GM12891 (cell line): Measurements from ENCODE around the gene HS6ST2.

ENCODE experiments used
- DNase-seq: peaks from one replicate; pipeline ENCODE4 v3.0.0; 2011; ENCODE audit warnings: low spot score; ENCODE audit not compliant: insufficient read length
- FAIRE-seq: peaks from 2 replicates; lab custom pipeline; 2011; peaks lifted over from hg19 to GRCh38; lab: Jason Lieb, UNC
- PAX5 ChIP-seq: IDR thresholded peaks from 2 replicates; pipeline ENCODE4 v1.6.1; 2011; ENCODE audit warnings: low read length, moderate library complexity, mild to moderate bottlenecking; ENCODE audit not compliant: insufficient read depth, severe bottlenecking
- POLR2A ChIP-seq: IDR thresholded peaks from 2 replicates; pipeline ENCODE4 v1.6.1; 2011; ENCODE audit warnings: low read depth, low read length, control low read depth
- POLR2AphosphoS5 ChIP-seq: IDR thresholded peaks from 2 replicates; pipeline ENCODE4 v1.6.1; 2011; ENCODE audit warnings: low read depth, low read length, control low read depth
- POU2F2 ChIP-seq: IDR thresholded peaks from 2 replicates; pipeline ENCODE4 v1.6.1; 2011; ENCODE audit warnings: low read depth, mild to moderate bottlenecking, control low read depth, low read length, moderate library complexity
- SPI1 ChIP-seq: IDR thresholded peaks from 2 replicates; pipeline ENCODE4 v1.6.1; 2011; ENCODE audit warnings: low read depth, low read length, control low read depth
- TAF1 ChIP-seq: IDR thresholded peaks from 2 replicates; pipeline ENCODE4 v1.6.1; 2011; ENCODE audit warnings: low read depth, low read length, control low read depth

Gene HS6ST2

GRCh38 chrX:132749406-132749805, 209.0 kb downstream of the HS6ST2 start:
- FAIRE-seq, result no peak

GRCh38 chrX:132748909-132749308, 209.5 kb downstream of the HS6ST2 start:
- TF ChIP-seq TAF1, result no peak
- no peak for TF ChIP-seq PAX5
- TF ChIP-seq POU2F2, result no peak
- no peak for TF ChIP-seq POLR2A
- TF ChIP-seq POLR2AphosphoS5, result no peak
- TF ChIP-seq SPI1, result no peak
- FAIRE-seq, result no peak
- no peak for DNase-seq

More at GRCh38 chrX:132749406-132749805, 209.0 kb downstream of the HS6ST2 start:
- TF ChIP-seq PAX5 (no peak), POU2F2 (no peak), POLR2AphosphoS5 (no peak), TAF1 (no peak), POLR2A (no peak), SPI1 (no peak)
- DNase-seq, result no peak

GRCh38 chrX:132748268-132748667, 210.2 kb downstream of the HS6ST2 start:
- TF ChIP-seq PAX5 (no peak), POLR2AphosphoS5 (no peak), POU2F2 (no peak), SPI1 (no peak), POLR2A (no peak), TAF1 (no peak)
- no peak for DNase-seq
- no peak for FAIRE-seq

- TF ChIP-seq PAX5, result no peak
- no peak for TF ChIP-seq POLR2A
- no peak for TF ChIP-seq POU2F2
- no peak for TF ChIP-seq POLR2AphosphoS5
- no peak for TF ChIP-seq SPI1
- TF ChIP-seq TAF1, result no peak
- no peak for FAIRE-seq
- no peak for DNase-seq
These were observed 212.8 kb downstream of the HS6ST2 start for GRCh38 chrX:132745593-132745992.

- FAIRE-seq (no peak), DNase-seq (no peak)
- TF ChIP-seq POLR2AphosphoS5 (no peak), POLR2A (no peak), POU2F2 (no peak), SPI1 (no peak), PAX5 (no peak), TAF1 (no peak)
These were observed 214.0 kb downstream of the HS6ST2 start for GRCh38 chrX:132744470-132744869.

GRCh38 chrX:132743086-132743485, 215.3 kb downstream of the HS6ST2 start:
- no peak for FAIRE-seq
- no peak for DNase-seq
- no peak for TF ChIP-seq SPI1

- FAIRE-seq (no peak), DNase-seq (no peak)
- TF ChIP-seq PAX5 (no peak), POLR2A (no peak), POU2F2 (no peak), POLR2AphosphoS5 (no peak), TAF1 (no peak), SPI1 (no peak)
These were observed 216.2 kb downstream of the HS6ST2 start for GRCh38 chrX:132742246-132742645.

- DNase-seq (no peak), FAIRE-seq (no peak)
- no peak for TF ChIP-seq POLR2A
- no peak for TF ChIP-seq TAF1
- no peak for TF ChIP-seq PAX5
These were observed 216.7 kb downstream of the HS6ST2 start for GRCh38 chrX:132741689-132742088.

GRCh38 chrX:132740316-132741123, 217.9 kb downstream of the HS6ST2 start:
- FAIRE-seq (no peak), DNase-seq (no peak)
- TF ChIP-seq POLR2A (no peak), PAX5 (no peak), TAF1 (no peak), SPI1 (no peak), POLR2AphosphoS5 (no peak), POU2F2 (no peak)

GRCh38 chrX:132738951-132739350, 219.5 kb downstream of the HS6ST2 start:
- no peak for DNase-seq
- FAIRE-seq, result no peak
- TF ChIP-seq POLR2AphosphoS5, result no peak
- no peak for TF ChIP-seq POLR2A
- no peak for TF ChIP-seq POU2F2
- no peak for TF ChIP-seq PAX5
- no peak for TF ChIP-seq TAF1
- no peak for TF ChIP-seq SPI1

GRCh38 chrX:132737743-132738142, 220.7 kb downstream of the HS6ST2 start:
- DNase-seq (no peak), FAIRE-seq (no peak)
- TF ChIP-seq TAF1, result no peak
- no peak for TF ChIP-seq POLR2A
- TF ChIP-seq PAX5, result no peak
- TF ChIP-seq POLR2AphosphoS5, result no peak
- TF ChIP-seq POU2F2, result no peak
- TF ChIP-seq SPI1, result no peak
